Thyroid gland (tissue), 4 donors: ENCODE measurements around the gene VIL1. TPM values are rescaled to one million over a fixed set of nuclear protein-coding genes. Genes with fewer than 3 reads are reported as not detected.

Experiments
- DNase-seq, 2 donors: peaks; one replicate each; pipeline ENCODE4 v3.0.0-alpha.2; 2019
- H3K27ac ChIP-seq, 3 donors: fragments of 200-600 bp; sonication (generic); 1 replicate in 2 of 3; 2 replicates in 1 of 3; pipeline ENCODE4 v1.5.1; 2016 to 2019; ENCODE audit warnings: mild to moderate bottlenecking in 1 of 3, moderate library complexity in 1 of 3
- H3K27me3 ChIP-seq: fragments of 200-600 bp; sonication (generic); one replicate; pipeline ENCODE4 v1.5.1; 2019
- H3K36me3 ChIP-seq, 2 donors: fragments of 200-600 bp; sonication (generic); one replicate each; pipeline ENCODE4 v1.5.1; 2016 to 2019
- H3K4me1 ChIP-seq, 2 donors: fragments of 200-600 bp; sonication (generic); one replicate each; pipeline ENCODE4 v1.5.1; 2017 to 2019
- H3K4me3 ChIP-seq, 3 donors: fragments of 200-600 bp; sonication (generic); replicated peaks in 1 of 3; 1 replicate in 2 of 3; 2 replicates in 1 of 3; pipeline ENCODE4 v1.5.1; 2016; ENCODE audit warnings: mild to moderate bottlenecking in 1 of 3
- H3K9me3 ChIP-seq: fragments of 200-600 bp; sonication (generic); one replicate; pipeline ENCODE4 v1.5.1; 2017
- CTCF ChIP-seq, 6 experiments: fragments of 200-600 bp in 3 of 6; fragments of 450-650 bp in 3 of 6; sonication (generic) in 3 of 6; IDR thresholded peaks; one replicate each; pipeline ENCODE4 v1.5.1; 2016 to 2019; ENCODE audit warnings: antibody characterized with exemption in 6 of 6, mild to moderate bottlenecking in 2 of 6, inconsistent platforms in 1 of 6, moderate library complexity in 1 of 6
- POLR2A ChIP-seq, 2 donors: fragments of 450-650 bp; IDR thresholded peaks; one replicate each; pipeline ENCODE4 v1.6.1; 2017; ENCODE audit warnings: antibody characterized with exemption in 2 of 2, mild to moderate bottlenecking in 2 of 2, moderate library complexity in 1 of 2
- WGBS, 2 donors: methylation state at CpG; one replicate each; pipeline ENCODE4 v1.1.5; 2017; 5-methylcytosine and 5-hydroxymethylcytosine counted together
- intact Hi-C: fragments of 100-400 bp; cut with DNase I; formaldehyde crosslinking; loops from one replicate; pipeline ENCODE4 v1.15.1; 2023
- microRNA counts, 2 donors: library from miRNA; unstranded; fragments of <30 nt; microRNA quantifications; one replicate each; lab custom pipeline; 2016 to 2017
- microRNA-seq: library from miRNA; unstranded; fragments of <30 nt; microRNA quantifications from one replicate; pipeline ENCODE4, GENCODE V29; 2016
- small RNA-seq: library from RNA; depleted of rRNA; stranded (forward); fragments of <200 nt; gene quantifications from one replicate; pipeline ENCODE3, GENCODE V24; 2016
- total RNA-seq, 4 donors: library from RNA; depleted of rRNA; stranded (reverse); fragments of >200 nt; gene quantifications; one replicate each; pipeline ENCODE4 v1.2.3, GENCODE V29; 2016

VIL1 gene
- total RNA-seq, 4 donors from 2014 or later, result not detected

GRCh38 chr2:218482651-218483050 lies 63.7 kb downstream of the VIL1 start:
- intact Hi-C loops, result no loop called here
- TF ChIP-seq CTCF (IDR thresholded peaks at IDR 0.05), result no peak
- TF ChIP-seq POLR2A (IDR thresholded peaks at IDR 0.05), result no peak
- no peak for DNase-seq
- Histone ChIP-seq H3K27ac (no peak overlapping the region), H3K4me1 (peaks cover 5 to 9% of the 10 kb centered on the region in 2 donors), H3K36me3 (peaks cover 9 to 12% of the 10 kb centered on the region in 2 donors), H3K27me3 (no peaks in the 10 kb centered on the region), H3K4me3 (no peak overlapping the region), H3K9me3 (no peaks in the 10 kb centered on the region)
- 74 to 78% methylated on average over 1 of the region's 1 CpG for WGBS, 2 donors

DNA sequence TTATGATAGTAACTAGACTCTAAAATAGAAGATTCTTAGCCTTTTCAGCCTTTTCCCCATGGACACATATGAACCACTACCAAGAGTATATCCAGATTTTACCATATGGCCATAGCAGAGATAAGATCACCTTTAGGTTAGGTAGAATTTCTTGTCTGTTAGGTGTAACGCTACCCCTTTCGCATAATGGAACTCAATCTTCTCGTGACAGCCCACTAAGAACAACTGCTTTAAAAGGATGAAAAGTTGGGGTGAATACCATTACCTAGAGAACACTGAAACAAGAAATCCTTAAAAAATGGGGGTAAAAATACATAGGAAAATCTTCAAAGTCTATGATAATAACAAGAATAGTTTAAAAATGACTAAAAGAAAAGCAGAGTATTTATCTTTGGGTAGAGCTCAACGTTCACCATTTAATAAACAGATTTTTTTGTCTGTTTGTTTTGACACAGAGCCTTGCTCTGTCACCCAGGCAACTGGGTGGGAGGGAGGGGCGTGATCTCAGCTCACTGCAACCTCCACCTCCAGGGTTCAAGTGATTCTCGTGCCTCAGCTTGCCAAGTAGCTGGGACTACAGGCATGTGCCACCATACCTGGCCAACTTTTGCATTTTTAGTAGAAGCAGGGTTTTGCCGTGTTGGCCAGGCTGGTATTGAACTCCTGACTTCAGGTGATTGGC lies 67.2 kb downstream of the VIL1 start:
- no peak overlapping the region for H3K27ac ChIP-seq
- no peak overlapping the region for H3K4me3 ChIP-seq
- no peak for DNase-seq
- H3K27me3 ChIP-seq, result no peaks in the 10 kb centered on the region
- WGBS, 2 donors, result 75 to 87% methylated on average over 7 of the region's 7 CpGs
- peaks cover 10 to 21% of the 10 kb centered on the region in 2 donors for H3K36me3 ChIP-seq
- intact Hi-C loops, result no loop called here
- TF ChIP-seq POLR2A (IDR thresholded peaks at IDR 0.05), result no peak
- TF ChIP-seq CTCF (IDR thresholded peaks at IDR 0.05), result no peak
- peaks cover 5 to 9% of the 10 kb centered on the region in 2 donors for H3K4me1 ChIP-seq
- no peaks in the 10 kb centered on the region for H3K9me3 ChIP-seq

GRCh38 chr2:218500501-218501060 lies 81.7 kb downstream of the VIL1 start:
- H3K36me3 ChIP-seq, result peaks cover 3 to 4% of the 10 kb centered on the region in 2 donors
- H3K27ac ChIP-seq, result peak overlapping the region in 1 of 3 donors; percentile 70
- peaks cover 21 to 23% of the 10 kb centered on the region in 2 donors for H3K4me1 ChIP-seq
- intact Hi-C loops, result no loop called here
- no peaks in the 10 kb centered on the region for H3K9me3 ChIP-seq
- no peak for DNase-seq
- no peak overlapping the region for H3K4me3 ChIP-seq
- no peaks in the 10 kb centered on the region for H3K27me3 ChIP-seq
- TF ChIP-seq CTCF (IDR thresholded peaks at IDR 0.05) (no peak), POLR2A (IDR thresholded peaks at IDR 0.05) (no peak)
- 93% methylated on average over 10 of the region's 10 CpGs for WGBS, 2 donors

- Histone ChIP-seq H3K36me3 (no peaks in the 10 kb centered on the region), H3K4me3 (no peak overlapping the region), H3K4me1 (peaks cover 21 to 23% of the 10 kb centered on the region in 2 donors), H3K27me3 (no peaks in the 10 kb centered on the region), H3K9me3 (no peaks in the 10 kb centered on the region), H3K27ac (peak overlapping the region; percentile 60 to 70 (median 66))
- TF ChIP-seq POLR2A (IDR thresholded peaks at IDR 0.05) (no peak), CTCF (IDR thresholded peaks at IDR 0.05) (no peak)
- intact Hi-C loops, result no loop called here
- no peak for DNase-seq
- WGBS, 2 donors, result 17 to 19% methylated on average over 2 of the region's 2 CpGs
These were observed 82.7 kb downstream of the VIL1 start for GRCh38 chr2:218501665-218502064.

MicroRNA genes within 50 kb of the gene (microRNA counts, 767-probe panel; counts per million panel counts)
- microRNA hsa-miR-26b-5p (lab: Ali Mortazavi, UCI), result 4,417 to 7,990 counts per million in 2 donors

Small RNAs within 50 kb of the gene (microRNA-seq; reads per million reads assigned to microRNA genes)
- 101,799 reads per million, percentile 99 among the genes with 10 or more reads in this experiment for gene MIR26B

Small RNAs within 50 kb of the gene (small RNA-seq; reads per million reads assigned to genes)
- 76.8 reads per million, percentile 96 among the genes with 10 or more reads in this experiment for gene MIR26B

Other genes starting within 250 kb of the VIL1 start
- gene ARPC2, start 201.9 kb upstream of the VIL1 start, total RNA-seq, result 100 to 1,000 TPM; 157 to 219 (median 170) TPM
- 1 to 10 TPM in 2 of 4 donors, under 1 TPM in 2; 0.63 to 2.1 (median 1.4) TPM for gene GPBAR1, start 158.1 kb upstream of the VIL1 start, total RNA-seq
- gene AAMP, start 149.0 kb upstream of the VIL1 start, total RNA-seq, result 100 to 1,000 TPM in 3 of 4 donors, 10 to 100 TPM in 1; 86.9 to 175 (median 121) TPM
- gene PNKD, start 148.6 kb upstream of the VIL1 start, total RNA-seq, result 100 to 1,000 TPM in 1 of 4 donors, 10 to 100 TPM in 3; 57.0 to 110 (median 81.8) TPM
- 100 to 1,000 TPM; 272 to 341 (median 287) TPM for gene TMBIM1, start 126.6 kb upstream of the VIL1 start, total RNA-seq
- gene CATIP, start 62.3 kb upstream of the VIL1 start, total RNA-seq, result 1 to 10 TPM in 3 of 4 donors, under 1 TPM in 1; 0.54 to 5.5 (median 2.9) TPM
- gene SLC11A1, start 36.9 kb upstream of the VIL1 start, total RNA-seq, result 10 to 100 TPM in 2 of 4 donors, 1 to 10 TPM in 2; 1.7 to 14.5 (median 10.1) TPM
- gene CTDSP1, start 19.3 kb upstream of the VIL1 start, total RNA-seq, result 100 to 1,000 TPM; 105 to 152 (median 127) TPM
- 10 to 100 TPM; 10.6 to 22.4 (median 15.8) TPM for gene USP37, start 149.2 kb downstream of the VIL1 start, total RNA-seq
- 10 to 100 TPM; 34.7 to 48.5 (median 38.5) TPM for gene CNOT9, start 149.7 kb downstream of the VIL1 start, total RNA-seq
- 1 to 10 TPM in 3 of 4 donors, under 1 TPM in 1; 0.89 to 3.1 (median 1.9) TPM for gene PLCD4, start 188.8 kb downstream of the VIL1 start, total RNA-seq
- 10 to 100 TPM; 15.5 to 33.4 (median 24.0) TPM for gene ZNF142, start 240.5 kb downstream of the VIL1 start, total RNA-seq
- gene BCS1L, start 240.6 kb downstream of the VIL1 start, total RNA-seq, result 10 to 100 TPM; 17.7 to 38.9 (median 26.5) TPM